Mesendoderm (in vitro differentiated cells): Measurements from ENCODE around the gene SPIB.

ENCODE experiments used
- DNase-seq: peaks from one replicate; pipeline ENCODE4 v3.0.0; 2013
- H2AK5ac ChIP-seq: 2 replicates; pipeline ENCODE4 v1.6.1; 2013; ENCODE audit warnings: low read length, inconsistent platforms
- H2BK120ac ChIP-seq: 2 replicates; pipeline ENCODE4 v1.6.1; 2013; ENCODE audit warnings: low read depth, mild to moderate bottlenecking, low read length, moderate library complexity, mixed read lengths
- H2BK15ac ChIP-seq: replicated peaks from 2 replicates; pipeline ENCODE4 v1.6.1; 2013; ENCODE audit warnings: low read depth, mild to moderate bottlenecking, moderate library complexity
- H2BK5ac ChIP-seq: 2 replicates; pipeline ENCODE4 v1.6.1; 2013; ENCODE audit warnings: low read length, inconsistent platforms
- H3K18ac ChIP-seq: 2 replicates; pipeline ENCODE4 v1.6.1; 2013; ENCODE audit warnings: mild to moderate bottlenecking, low read length, mixed read lengths
- H3K23ac ChIP-seq: one replicate; pipeline ENCODE4 v1.6.1; 2013; ENCODE audit warnings: low read length
- H3K27ac ChIP-seq: 2 replicates; pipeline ENCODE4 v1.5.1; 2013; ENCODE audit warnings: low read depth, mild to moderate bottlenecking, inconsistent platforms, low read length, moderate library complexity
- H3K27me3 ChIP-seq: 2 replicates; pipeline ENCODE4 v1.6.1; 2013; ENCODE audit warnings: low read length, control low read depth, mild to moderate bottlenecking, inconsistent platforms; ENCODE audit not compliant: insufficient read depth, poor library complexity
- H3K36me3 ChIP-seq: 2 replicates; pipeline ENCODE4 v1.6.1; 2013; ENCODE audit warnings: low read length, inconsistent platforms; ENCODE audit not compliant: control insufficient read depth, insufficient read depth
- H3K4ac ChIP-seq: one replicate; pipeline ENCODE4 v1.6.1; 2013; ENCODE audit warnings: low read depth, mild to moderate bottlenecking, low read length, moderate library complexity
- H3K4me1 ChIP-seq: 2 replicates; pipeline ENCODE4 v1.6.1; 2013; ENCODE audit warnings: low read depth, low read length, inconsistent platforms; ENCODE audit not compliant: control insufficient read depth
- H3K4me2 ChIP-seq: 2 replicates; pipeline ENCODE4 v1.6.1; 2013; ENCODE audit warnings: low read length
- H3K4me3 ChIP-seq: 2 replicates; pipeline ENCODE4 v1.5.1; 2013; ENCODE audit warnings: mild to moderate bottlenecking, low read length
- H3K56ac ChIP-seq: one replicate; pipeline ENCODE4 v1.6.1; 2013; ENCODE audit warnings: low read length
- H3K79me1 ChIP-seq: 2 replicates; pipeline ENCODE4 v1.6.1; 2013; ENCODE audit warnings: low read length, inconsistent platforms
- H3K79me2 ChIP-seq: 2 replicates; pipeline ENCODE4 v1.6.1; 2013; ENCODE audit warnings: mild to moderate bottlenecking, low read length; ENCODE audit not compliant: control insufficient read depth, insufficient read depth
- H3K9ac ChIP-seq: 2 replicates; pipeline ENCODE4 v1.6.1; 2013; ENCODE audit warnings: low read length, inconsistent platforms
- H4K5ac ChIP-seq: one replicate; pipeline ENCODE4 v1.6.1; 2013; ENCODE audit warnings: low read length
- H4K8ac ChIP-seq: one replicate; pipeline ENCODE4 v1.6.1; 2013; ENCODE audit warnings: low read depth, mild to moderate bottlenecking, control low read depth, low read length, moderate library complexity
- WGBS: extraction: QIAGEN DNeasy Blood & Tissue Kit; methylation state at CpG from one replicate; pipeline ENCODE4 v1.1.7; 2013; ENCODE audit warnings: low lambda C conversion rate, missing lambda C conversion rate; ENCODE audit not compliant: insufficient coverage; ENCODE audit errors: extremely low coverage; 5-methylcytosine and 5-hydroxymethylcytosine counted together

Gene SPIB

DNA sequence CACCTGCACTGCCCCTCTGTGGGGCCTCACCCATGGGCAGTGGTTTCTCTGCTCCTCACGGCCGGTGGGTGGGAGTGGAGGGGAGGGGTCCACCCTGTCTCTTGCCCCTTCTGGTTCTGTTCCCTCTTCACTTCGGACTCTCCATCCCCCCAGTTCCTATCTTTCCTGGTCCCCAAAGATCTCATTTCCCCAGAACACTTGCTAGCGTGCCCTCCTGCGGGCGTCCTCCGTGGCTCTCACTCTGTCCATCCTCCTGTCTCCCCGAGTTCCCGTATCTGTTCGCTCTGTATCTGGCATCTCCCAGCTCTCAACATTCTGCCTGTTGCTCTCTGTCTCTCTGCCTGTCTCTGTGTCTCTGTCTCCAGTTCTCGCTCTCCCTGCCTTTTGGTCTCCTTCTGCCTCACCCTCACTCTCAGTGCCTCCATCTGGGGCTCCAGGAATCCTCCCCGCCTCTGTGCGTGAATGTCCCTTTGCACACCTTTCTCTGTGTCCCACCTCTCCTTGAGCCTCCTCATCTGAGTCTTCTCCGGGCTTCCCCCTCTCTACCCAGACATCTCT is 363 bp downstream of the SPIB start:
- Histone ChIP-seq H3K18ac (no peak overlapping the region), H3K4me2 (peak overlapping the region; percentile 89)

DNA sequence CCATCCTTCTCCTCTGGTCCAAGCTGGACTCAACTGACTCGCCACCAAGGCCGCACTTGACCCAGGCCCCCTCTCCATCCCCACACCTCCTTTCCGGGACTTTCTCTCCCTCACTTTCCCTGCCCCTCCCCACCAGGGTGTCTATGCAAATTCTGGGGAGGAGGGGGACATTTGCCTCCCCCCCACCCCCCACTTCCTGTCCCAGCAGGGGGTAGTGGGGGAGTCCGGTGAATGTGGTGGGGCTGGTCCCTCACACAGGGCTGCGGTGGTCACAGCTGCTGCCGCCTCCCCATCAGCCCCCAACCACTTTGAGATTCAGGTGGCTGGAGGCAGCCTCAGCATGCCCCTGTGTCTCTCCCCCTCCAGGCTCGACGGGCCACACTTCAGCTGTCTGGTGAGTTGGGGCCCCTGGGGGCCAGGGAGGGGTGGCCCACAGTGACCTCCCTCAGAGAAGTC is 870 bp downstream of the SPIB start:
- Histone ChIP-seq H3K4me1 (no peaks in the 10 kb centered on the region), H3K79me1 (no peaks in the 10 kb centered on the region), H3K36me3 (no peaks in the 10 kb centered on the region), H2BK120ac (no peak overlapping the region), H3K56ac (peak overlapping the region; percentile 3), H3K9ac (no peak overlapping the region), H3K18ac (no peak overlapping the region), H3K27me3 (no peaks in the 10 kb centered on the region), H2BK5ac (no peak overlapping the region), H3K27ac (no peak overlapping the region), H2AK5ac (no peak overlapping the region), H3K4me3 (no peak overlapping the region), H3K4ac (no peak overlapping the region), H4K5ac (no peak overlapping the region), H4K8ac (no peak overlapping the region), H2BK15ac (no peak overlapping the region), H3K79me2 (no peaks in the 10 kb centered on the region), H3K4me2 (peak overlapping the region; percentile 89), H3K23ac (peak overlapping the region; percentile 45)
- no CpG with 5 or more reads among the region's 8 CpGs for WGBS
- peak; percentile 65 for DNase-seq

More for the DNA sequence above, 363 bp downstream of the SPIB start:
- peak overlapping the region; percentile 3 for H3K9ac ChIP-seq
- H3K79me2 ChIP-seq = no peaks in the 10 kb centered on the region
- no peaks in the 10 kb centered on the region for H3K79me1 ChIP-seq
- no peak overlapping the region for H2BK5ac ChIP-seq
- no peak overlapping the region for H2BK15ac ChIP-seq
- H3K4ac ChIP-seq = no peak overlapping the region
- H3K23ac ChIP-seq = no peak overlapping the region
- H3K36me3 ChIP-seq = no peaks in the 10 kb centered on the region
- H2AK5ac ChIP-seq = no peak overlapping the region
- no peak overlapping the region for H2BK120ac ChIP-seq
- H4K8ac ChIP-seq = no peak overlapping the region
- H3K56ac ChIP-seq = peak overlapping the region; percentile 3
- no peak for DNase-seq
- H3K4me1 ChIP-seq = no peaks in the 10 kb centered on the region
- no peak overlapping the region for H3K27ac ChIP-seq
- no peaks in the 10 kb centered on the region for H3K27me3 ChIP-seq
- no peak overlapping the region for H4K5ac ChIP-seq
- peak overlapping the region; percentile 6 for H3K4me3 ChIP-seq
- WGBS = no CpG with 5 or more reads among the region's 14 CpGs

DNA sequence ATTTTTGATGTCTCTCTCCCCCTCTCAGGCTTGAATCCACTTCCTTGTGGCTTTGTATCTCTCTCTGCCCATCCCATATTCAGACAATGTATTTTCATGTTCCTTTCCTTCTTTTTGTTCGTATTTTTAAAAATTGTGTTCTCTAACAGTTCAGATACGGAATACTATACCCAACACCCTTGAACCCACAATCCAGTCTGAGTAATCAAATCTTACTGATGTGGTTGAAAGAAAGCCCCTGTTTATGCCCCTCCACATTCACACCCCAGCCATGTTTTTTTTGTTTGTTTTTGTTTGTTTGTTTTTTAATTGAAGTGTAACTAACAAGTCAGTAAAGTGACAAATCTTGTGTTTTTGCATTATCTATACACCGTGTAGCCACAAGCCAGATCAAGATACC is 1.4 kb downstream of the SPIB start:
- Histone ChIP-seq H3K56ac (no peak overlapping the region), H2AK5ac (no peak overlapping the region), H3K4me3 (no peak overlapping the region), H2BK5ac (no peak overlapping the region), H3K27ac (no peak overlapping the region), H3K79me1 (no peaks in the 10 kb centered on the region), H3K4ac (no peak overlapping the region), H3K79me2 (no peaks in the 10 kb centered on the region), H3K4me2 (no peak overlapping the region), H4K8ac (no peak overlapping the region), H3K4me1 (no peaks in the 10 kb centered on the region), H2BK15ac (no peak overlapping the region), H3K36me3 (no peaks in the 10 kb centered on the region), H3K27me3 (no peaks in the 10 kb centered on the region), H3K23ac (peak overlapping the region; percentile 45), H3K18ac (no peak overlapping the region), H3K9ac (no peak overlapping the region), H4K5ac (no peak overlapping the region), H2BK120ac (no peak overlapping the region)
- no peak for DNase-seq
- no CpG with 5 or more reads among the region's 3 CpGs for WGBS

DNA sequence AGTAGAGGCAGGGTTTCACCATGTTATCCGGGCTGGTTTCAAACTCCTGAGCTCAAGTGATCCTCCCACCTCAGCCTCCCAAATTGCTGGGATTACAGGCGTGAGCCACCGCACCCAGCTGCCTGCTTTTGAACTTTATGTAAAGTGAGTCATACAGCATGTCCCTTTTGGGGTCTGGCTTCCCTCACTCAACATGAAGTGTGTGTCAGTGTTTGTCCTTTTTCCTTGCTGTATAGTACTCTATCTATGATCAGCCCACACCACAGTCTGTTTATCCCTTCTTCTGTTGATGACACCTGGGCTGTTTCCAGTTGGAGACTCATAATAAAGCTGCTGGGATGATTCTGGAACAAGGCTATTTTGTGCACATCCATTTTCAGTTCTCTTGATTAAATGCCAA is 2.1 kb downstream of the SPIB start:
- Histone ChIP-seq H3K4me3 (no peak overlapping the region), H2AK5ac (no peak overlapping the region), H3K23ac (no peak overlapping the region), H3K27me3 (no peaks in the 10 kb centered on the region), H3K79me2 (no peaks in the 10 kb centered on the region), H3K79me1 (no peaks in the 10 kb centered on the region), H4K5ac (no peak overlapping the region), H3K4ac (no peak overlapping the region), H3K56ac (no peak overlapping the region), H3K36me3 (no peaks in the 10 kb centered on the region), H3K4me2 (no peak overlapping the region), H2BK15ac (no peak overlapping the region), H2BK120ac (no peak overlapping the region), H2BK5ac (no peak overlapping the region), H3K4me1 (no peaks in the 10 kb centered on the region), H3K18ac (no peak overlapping the region), H3K27ac (no peak overlapping the region), H4K8ac (no peak overlapping the region), H3K9ac (no peak overlapping the region)
- WGBS = no CpG with 5 or more reads among the region's 3 CpGs
- DNase-seq = no peak

DNA sequence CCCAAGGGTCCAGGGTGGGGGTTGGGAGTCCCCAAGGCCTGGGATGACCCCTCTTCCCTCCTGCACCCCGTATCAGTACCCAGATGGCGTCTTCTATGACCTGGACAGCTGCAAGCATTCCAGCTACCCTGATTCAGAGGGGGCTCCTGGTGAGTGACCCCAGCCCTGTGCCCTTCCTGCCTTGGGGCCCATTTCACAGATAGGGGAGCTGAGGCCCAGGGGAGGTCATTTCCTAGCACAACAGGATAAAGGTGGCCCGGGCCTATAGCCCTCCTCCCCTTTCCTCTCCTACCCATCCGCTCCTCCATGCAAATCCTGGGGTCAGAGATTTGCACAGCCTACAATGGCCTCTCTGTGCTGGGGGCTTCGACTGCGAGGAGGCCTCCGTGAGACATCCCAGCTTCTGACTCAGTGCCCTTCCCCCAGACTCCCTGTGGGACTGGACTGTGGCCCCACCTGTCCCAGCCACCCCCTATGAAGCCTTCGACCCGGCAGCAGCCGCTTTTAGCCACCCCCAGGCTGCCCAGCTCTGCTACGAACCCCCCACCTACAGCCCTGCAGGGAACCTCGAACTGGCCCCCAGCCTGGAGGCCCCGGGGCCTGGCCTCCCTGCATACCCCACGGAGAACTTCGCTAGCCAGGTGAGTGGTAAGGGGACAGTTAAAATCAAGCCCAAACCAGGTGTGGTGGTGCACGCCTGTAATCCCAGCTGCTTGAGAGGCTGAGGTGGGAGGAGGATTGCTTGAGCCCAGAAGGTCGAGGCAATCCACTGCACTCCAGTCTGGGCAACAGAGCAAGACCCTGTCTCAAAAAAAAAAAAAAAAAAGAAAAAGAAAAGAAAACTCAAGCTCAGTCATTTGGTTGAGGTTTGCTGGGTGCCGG is 3.9 kb downstream of the SPIB start:
- H3K79me1 ChIP-seq = no peaks in the 10 kb centered on the region
- H3K4me1 ChIP-seq = no peaks in the 10 kb centered on the region
- no peak overlapping the region for H3K27ac ChIP-seq
- H2AK5ac ChIP-seq = no peak overlapping the region
- no peak overlapping the region for H3K18ac ChIP-seq
- H4K8ac ChIP-seq = no peak overlapping the region
- H2BK5ac ChIP-seq = no peak overlapping the region
- no peak overlapping the region for H2BK120ac ChIP-seq
- H3K4me2 ChIP-seq = no peak overlapping the region
- H2BK15ac ChIP-seq = no peak overlapping the region
- H3K27me3 ChIP-seq = no peaks in the 10 kb centered on the region
- H3K79me2 ChIP-seq = no peaks in the 10 kb centered on the region
- DNase-seq = no peak
- no peak overlapping the region for H3K4ac ChIP-seq
- WGBS = no CpG with 5 or more reads among the region's 18 CpGs
- H3K36me3 ChIP-seq = no peaks in the 10 kb centered on the region
- no peak overlapping the region for H3K9ac ChIP-seq
- no peak overlapping the region for H3K56ac ChIP-seq
- H4K5ac ChIP-seq = no peak overlapping the region
- no peak overlapping the region for H3K4me3 ChIP-seq
- no peak overlapping the region for H3K23ac ChIP-seq
